ENCODE results near the gene TMEM154.

Gene TMEM154

GRCh38 chr4:152644130-152644529 is 35.7 kb downstream of the TMEM154 start:
- in situ Hi-C loops (cut with HindIII; ENCODE audit: low pct_ligation_motif_present, low pct_unique_long_range_greater_than_20kb, low sequenced_read_pairs), result no loop called here
- no peak for DNase-seq

- in situ Hi-C loops (cut with HindIII; ENCODE audit: low pct_ligation_motif_present, low pct_unique_long_range_greater_than_20kb, low sequenced_read_pairs), result no loop called here
- DNase-seq, result no peak
Observed at GRCh38 chr4:152643153-152644035, 36.4 kb downstream of the TMEM154 start.

- in situ Hi-C loops (cut with HindIII; ENCODE audit: low pct_ligation_motif_present, low pct_unique_long_range_greater_than_20kb, low sequenced_read_pairs), result no loop called here
- DNase-seq, result peak; percentile 33
Observed at GRCh38 chr4:152640058-152640921, 39.5 kb downstream of the TMEM154 start.

- no peak for DNase-seq
- in situ Hi-C loops (cut with HindIII; ENCODE audit: low pct_ligation_motif_present, low pct_unique_long_range_greater_than_20kb, low sequenced_read_pairs), result no loop called here
Observed at GRCh38 chr4:152635851-152636250, 43.9 kb downstream of the TMEM154 start.

GRCh38 chr4:152634110-152634760 is 45.6 kb downstream of the TMEM154 start:
- no peak for DNase-seq
- in situ Hi-C loops (cut with HindIII; ENCODE audit: low pct_ligation_motif_present, low pct_unique_long_range_greater_than_20kb, low sequenced_read_pairs), result no loop called here

- in situ Hi-C loops (cut with HindIII; ENCODE audit: low pct_ligation_motif_present, low pct_unique_long_range_greater_than_20kb, low sequenced_read_pairs), result no loop called here
Observed at GRCh38 chr4:152633118-152633517, 46.7 kb downstream of the TMEM154 start.

GRCh38 chr4:152630324-152630723 is 49.5 kb downstream of the TMEM154 start:
- no peak for DNase-seq
- in situ Hi-C loops (cut with HindIII; ENCODE audit: low pct_ligation_motif_present, low pct_unique_long_range_greater_than_20kb, low sequenced_read_pairs), result no loop called here

More at GRCh38 chr4:152633118-152633517, 46.7 kb downstream of the TMEM154 start:
- no peak for DNase-seq

- in situ Hi-C loops (cut with HindIII; ENCODE audit: low pct_ligation_motif_present, low pct_unique_long_range_greater_than_20kb, low sequenced_read_pairs), result no loop called here
Observed at GRCh38 chr4:152629908-152630307, 49.9 kb downstream of the TMEM154 start.

GRCh38 chr4:152628128-152628527 is 51.7 kb downstream of the TMEM154 start:
- in situ Hi-C loops (cut with HindIII; ENCODE audit: low pct_ligation_motif_present, low pct_unique_long_range_greater_than_20kb, low sequenced_read_pairs), result no loop called here
- no peak for DNase-seq

More at GRCh38 chr4:152629908-152630307, 49.9 kb downstream of the TMEM154 start:
- no peak for DNase-seq

GRCh38 chr4:152626790-152627189 is 53.0 kb downstream of the TMEM154 start:
- in situ Hi-C loops (cut with HindIII; ENCODE audit: low pct_ligation_motif_present, low pct_unique_long_range_greater_than_20kb, low sequenced_read_pairs), result no loop called here

GRCh38 chr4:152620915-152621314 is 58.9 kb downstream of the TMEM154 start:
- in situ Hi-C loops (cut with HindIII; ENCODE audit: low pct_ligation_motif_present, low pct_unique_long_range_greater_than_20kb, low sequenced_read_pairs), result no loop called here

More at GRCh38 chr4:152626790-152627189, 53.0 kb downstream of the TMEM154 start:
- DNase-seq, result no peak

GRCh38 chr4:152620218-152620617 is 59.6 kb downstream of the TMEM154 start:
- in situ Hi-C loops (cut with HindIII; ENCODE audit: low pct_ligation_motif_present, low pct_unique_long_range_greater_than_20kb, low sequenced_read_pairs), result no loop called here

More at GRCh38 chr4:152620915-152621314, 58.9 kb downstream of the TMEM154 start:
- no peak for DNase-seq

GRCh38 chr4:152619556-152619955 is 60.2 kb downstream of the TMEM154 start:
- in situ Hi-C loops (cut with HindIII; ENCODE audit: low pct_ligation_motif_present, low pct_unique_long_range_greater_than_20kb, low sequenced_read_pairs), result no loop called here
- DNase-seq, result no peak

More at GRCh38 chr4:152620218-152620617, 59.6 kb downstream of the TMEM154 start:
- DNase-seq, result no peak

GRCh38 chr4:152618971-152619370 is 60.8 kb downstream of the TMEM154 start:
- DNase-seq, result no peak
- in situ Hi-C loops (cut with HindIII; ENCODE audit: low pct_ligation_motif_present, low pct_unique_long_range_greater_than_20kb, low sequenced_read_pairs), result no loop called here

GRCh38 chr4:152616804-152617203 is 63.0 kb downstream of the TMEM154 start:
- no peak for DNase-seq
- in situ Hi-C loops (cut with HindIII; ENCODE audit: low pct_ligation_motif_present, low pct_unique_long_range_greater_than_20kb, low sequenced_read_pairs), result no loop called here

GRCh38 chr4:152613841-152614721 is 65.7 kb downstream of the TMEM154 start:
- in situ Hi-C loops (cut with HindIII; ENCODE audit: low pct_ligation_motif_present, low pct_unique_long_range_greater_than_20kb, low sequenced_read_pairs), result no loop called here
- DNase-seq, result no peak

- in situ Hi-C loops (cut with HindIII; ENCODE audit: low pct_ligation_motif_present, low pct_unique_long_range_greater_than_20kb, low sequenced_read_pairs), result no loop called here
- DNase-seq, result no peak
Observed at GRCh38 chr4:152613351-152613750, 66.4 kb downstream of the TMEM154 start.

- DNase-seq, result no peak
- in situ Hi-C loops (cut with HindIII; ENCODE audit: low pct_ligation_motif_present, low pct_unique_long_range_greater_than_20kb, low sequenced_read_pairs), result no loop called here
Observed at GRCh38 chr4:152610131-152610530, 69.7 kb downstream of the TMEM154 start.
